Frontal cortex (tissue), 4 donors: Measurements from ENCODE around the gene GSPT1. TPM values are rescaled to one million over a fixed set of nuclear protein-coding genes. Genes with fewer than 3 reads are reported as not detected.

ENCODE experiments used
- DNase-seq, 2 donors: peaks; one replicate each; pipeline ENCODE4 v3.0.0; 2012; ENCODE audit warnings: low spot score in 2 of 2
- FAIRE-seq: peaks from 2 replicates; lab custom pipeline; 2012; peaks lifted over from hg19 to GRCh38; lab: Jason Lieb, UNC
- total RNA-seq: library from RNA; depleted of rRNA; stranded (reverse); fragments of >200 nt; gene quantifications from one replicate; pipeline ENCODE4 v1.2.3, GENCODE V29; 2014
- donor health status: control.
- donor health status: control.
- donor health status: control.

The GSPT1 gene
- total RNA-seq, 1 donor from 2014 or later = 59.9 TPM

GRCh38 chr16:11914210-11915113 is 1.3 kb downstream of the GSPT1 start:
- DNase-seq (no peak), FAIRE-seq (no peak)

DNA sequence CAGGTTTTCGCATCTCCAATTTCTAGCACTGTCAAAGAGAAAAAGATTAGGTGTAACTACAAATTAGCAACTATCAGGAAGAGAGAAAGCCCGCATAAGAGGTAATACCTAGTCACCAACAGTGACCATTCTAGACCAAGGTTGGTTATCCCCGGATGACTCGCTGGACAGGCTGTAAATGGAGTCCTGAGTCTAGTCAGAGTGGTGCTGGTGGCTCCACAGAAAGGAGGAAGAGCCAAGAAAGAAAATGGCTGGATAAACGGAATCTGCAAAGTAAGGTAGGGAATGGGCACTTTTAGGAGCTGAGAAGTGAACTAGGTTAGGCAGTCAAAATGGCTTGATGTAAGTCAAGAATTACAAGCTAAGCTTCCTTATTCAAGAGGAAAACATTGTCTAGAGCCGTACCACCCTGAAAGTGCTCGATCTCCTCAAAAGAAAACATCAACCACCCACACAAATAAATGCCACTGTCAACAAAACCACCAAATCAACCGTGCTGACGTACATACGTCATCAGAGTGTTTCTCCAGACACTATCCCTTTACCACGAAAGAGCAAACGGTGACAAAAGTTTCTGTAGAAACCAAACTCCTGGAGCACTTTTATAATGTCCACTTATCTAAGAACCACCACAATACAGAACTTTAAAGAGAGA is 2.2 kb downstream of the GSPT1 start:
- FAIRE-seq (no peak), DNase-seq (no peak)

- FAIRE-seq (no peak), DNase-seq (no peak)
These were observed 5.9 kb downstream of the GSPT1 start for GRCh38 chr16:11909653-11910545.

GRCh38 chr16:11907160-11907970 is 8.4 kb downstream of the GSPT1 start:
- FAIRE-seq = no peak
- DNase-seq = no peak

- no peak for FAIRE-seq
- DNase-seq = no peak
These were observed 11.8 kb downstream of the GSPT1 start for GRCh38 chr16:11903906-11904305.

- FAIRE-seq = no peak
- no peak for DNase-seq
These were observed 14.7 kb downstream of the GSPT1 start for GRCh38 chr16:11901091-11901490.

- DNase-seq (no peak), FAIRE-seq (no peak)
These were observed 19.1 kb downstream of the GSPT1 start for GRCh38 chr16:11896486-11897176.

DNA sequence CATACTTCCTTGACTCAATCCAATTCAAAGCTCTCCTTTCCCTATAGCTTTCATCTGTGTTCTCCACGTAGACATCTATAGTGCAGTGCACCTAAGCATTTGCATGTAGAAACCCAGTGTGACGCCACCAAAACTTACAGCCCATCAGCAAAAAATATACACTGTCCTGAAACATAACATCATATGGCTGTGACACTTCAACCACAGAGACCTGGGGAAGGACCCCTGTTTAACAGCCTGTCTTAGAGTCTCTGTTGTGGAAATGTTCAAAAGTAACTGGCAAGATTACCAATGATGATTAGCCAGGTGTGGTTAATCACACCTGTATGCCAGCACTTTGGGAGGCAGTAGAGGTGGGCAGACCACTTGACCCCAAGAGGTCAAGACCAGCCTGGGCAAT is 22.2 kb downstream of the GSPT1 start:
- FAIRE-seq (no peak), DNase-seq (no peak)

DNA sequence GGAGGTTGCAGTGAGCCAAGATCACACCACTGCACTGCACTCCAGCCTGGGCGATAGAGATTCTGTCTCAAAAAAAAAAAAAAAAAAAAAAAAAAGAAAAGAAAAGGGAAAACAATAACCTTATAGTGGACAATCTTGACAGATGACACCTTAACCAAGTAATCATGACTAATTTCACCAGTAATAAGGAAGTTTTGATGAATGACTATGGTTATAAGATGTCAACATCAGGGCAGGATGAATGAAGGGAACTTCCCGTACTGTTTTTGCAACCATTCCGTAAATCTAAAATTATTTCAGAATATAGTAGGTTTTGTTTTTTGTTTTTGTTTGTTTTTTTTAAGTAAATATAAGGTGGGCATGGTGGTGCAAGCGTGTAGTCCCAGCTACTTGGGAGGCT is 23.0 kb downstream of the GSPT1 start:
- DNase-seq (no peak), FAIRE-seq (no peak)

GRCh38 chr16:11890231-11890965 is 25.4 kb downstream of the GSPT1 start:
- FAIRE-seq = no peak
- no peak for DNase-seq

DNA sequence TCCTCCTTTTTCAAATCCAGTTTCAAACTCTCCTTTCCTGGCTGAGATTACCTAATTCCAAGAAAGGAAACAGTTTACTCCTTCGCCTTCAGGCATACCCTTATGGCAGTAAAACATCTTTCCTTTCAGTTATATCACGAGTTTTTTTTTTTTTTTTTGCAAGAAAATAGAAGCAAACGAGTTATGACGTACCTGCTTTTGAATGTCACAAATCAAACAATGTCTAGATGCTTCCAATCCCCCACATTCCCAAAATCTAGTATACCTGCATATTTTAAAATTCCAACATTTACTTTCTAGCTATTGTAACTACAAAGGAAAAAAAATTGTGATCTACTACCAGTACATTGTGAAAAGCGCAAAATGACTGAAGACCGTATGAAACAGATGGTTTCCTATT is 28.9 kb downstream of the GSPT1 start:
- FAIRE-seq (no peak), DNase-seq (no peak)

- FAIRE-seq = no peak
- DNase-seq = no peak
These were observed 31.7 kb downstream of the GSPT1 start for GRCh38 chr16:11884035-11884434.

GRCh38 chr16:11880007-11880406 is 35.7 kb downstream of the GSPT1 start:
- no peak for DNase-seq
- no peak for FAIRE-seq

- FAIRE-seq = no peak
- no peak for DNase-seq
These were observed 38.4 kb downstream of the GSPT1 start for GRCh38 chr16:11877374-11877773.

GRCh38 chr16:11876306-11876705 is 39.5 kb downstream of the GSPT1 start:
- no peak for FAIRE-seq
- DNase-seq = no peak

DNA sequence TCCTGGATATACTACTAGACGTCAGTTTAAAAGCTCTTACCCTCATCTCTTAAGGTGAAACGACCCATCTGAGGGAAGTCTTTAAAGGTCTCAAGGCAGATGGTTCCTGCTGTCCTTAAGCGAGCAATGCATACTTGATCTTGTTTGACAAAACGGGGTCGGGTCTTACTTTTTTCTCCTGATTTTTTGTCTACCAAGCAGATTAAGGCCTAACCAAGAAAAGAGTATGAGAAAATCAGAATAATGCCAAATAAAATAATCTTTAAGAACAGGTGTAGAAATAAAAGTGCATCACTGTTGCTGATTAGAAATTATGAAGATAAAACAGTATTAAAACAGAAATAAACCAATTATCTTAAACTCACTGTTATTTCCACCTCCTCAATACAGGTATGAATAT is 40.0 kb downstream of the GSPT1 start:
- no peak for FAIRE-seq

DNA sequence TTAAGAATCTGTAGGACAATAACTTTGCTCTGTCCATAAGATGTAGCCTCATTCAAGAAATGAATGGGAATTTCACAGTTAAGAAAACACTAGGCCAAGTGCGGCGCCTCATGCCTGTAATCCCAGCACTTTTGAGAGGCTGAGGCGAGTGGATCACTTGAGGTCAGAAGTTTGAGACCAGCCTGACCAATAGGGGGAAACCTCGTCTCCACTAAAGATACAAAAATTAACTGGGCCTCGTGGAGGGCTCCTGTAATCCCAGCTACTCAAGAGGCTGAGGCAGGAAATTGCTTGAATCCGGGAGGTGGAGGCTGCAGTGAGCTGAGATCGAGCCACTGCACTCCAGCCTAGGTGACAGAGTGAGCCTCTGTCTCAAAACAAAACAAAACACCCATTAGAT is 44.6 kb downstream of the GSPT1 start:
- FAIRE-seq (no peak), DNase-seq (no peak)

More for the DNA sequence above, 40.0 kb downstream of the GSPT1 start:
- no peak for DNase-seq

- no peak for FAIRE-seq
- no peak for DNase-seq
These were observed 45.4 kb downstream of the GSPT1 start for GRCh38 chr16:11870399-11870798.
